C4-2B (cell line): ENCODE results near the gene KIDINS220.

Source experiments
- H3K27ac ChIP-seq: fragments of 450-650 bp; 2 replicates; pipeline ENCODE4 v1.5.1; 2017
- ZFX ChIP-seq: fragments of 450-650 bp; IDR thresholded peaks from 2 replicates; pipeline ENCODE4 v1.6.1; 2017
- TF ChIP-seq, protein P1 (sequence below): fragments of 450-650 bp; conservative IDR thresholded peaks from 2 replicates; pipeline ENCODE4 v1.5.1; 2017; ENCODE audit warnings: mild to moderate bottlenecking

The KIDINS220 gene

DNA sequence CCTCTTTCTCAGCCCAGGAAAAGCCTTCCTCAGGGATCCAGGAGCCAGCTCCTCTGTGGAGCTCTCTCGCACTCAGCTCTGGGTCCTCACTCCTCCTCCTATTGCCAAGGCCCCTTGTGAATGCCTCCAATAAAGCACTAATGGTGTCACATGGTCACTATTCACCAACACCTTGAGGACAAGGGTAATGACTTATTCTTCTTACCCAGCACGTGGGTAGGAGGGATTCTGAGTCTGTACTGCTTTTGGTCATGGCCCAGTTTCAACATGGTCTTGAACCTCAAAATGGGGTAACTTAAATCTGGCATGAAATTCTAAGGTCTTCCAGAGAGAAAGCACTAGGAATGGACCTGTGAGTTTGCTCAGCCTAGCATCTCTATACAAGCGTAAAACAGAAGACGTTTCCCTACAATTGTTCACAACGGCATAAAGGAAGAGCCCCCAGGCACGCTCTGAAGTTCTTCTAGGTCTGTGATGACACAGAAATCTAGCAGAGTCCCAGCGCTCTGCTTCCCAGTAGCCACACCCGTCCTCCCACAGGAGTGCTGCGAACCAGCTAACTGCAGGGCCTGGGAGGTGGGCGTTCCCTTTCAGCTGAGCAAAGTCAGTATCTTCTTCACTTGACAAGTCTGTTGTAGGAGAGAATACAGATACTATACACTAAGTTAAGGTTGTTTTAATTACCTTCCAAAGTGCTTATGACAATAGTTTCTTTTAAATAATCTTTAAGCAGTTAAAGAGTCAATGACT lies 14.6 kb upstream of the KIDINS220 start:
- TF ChIP-seq, protein P1, sequence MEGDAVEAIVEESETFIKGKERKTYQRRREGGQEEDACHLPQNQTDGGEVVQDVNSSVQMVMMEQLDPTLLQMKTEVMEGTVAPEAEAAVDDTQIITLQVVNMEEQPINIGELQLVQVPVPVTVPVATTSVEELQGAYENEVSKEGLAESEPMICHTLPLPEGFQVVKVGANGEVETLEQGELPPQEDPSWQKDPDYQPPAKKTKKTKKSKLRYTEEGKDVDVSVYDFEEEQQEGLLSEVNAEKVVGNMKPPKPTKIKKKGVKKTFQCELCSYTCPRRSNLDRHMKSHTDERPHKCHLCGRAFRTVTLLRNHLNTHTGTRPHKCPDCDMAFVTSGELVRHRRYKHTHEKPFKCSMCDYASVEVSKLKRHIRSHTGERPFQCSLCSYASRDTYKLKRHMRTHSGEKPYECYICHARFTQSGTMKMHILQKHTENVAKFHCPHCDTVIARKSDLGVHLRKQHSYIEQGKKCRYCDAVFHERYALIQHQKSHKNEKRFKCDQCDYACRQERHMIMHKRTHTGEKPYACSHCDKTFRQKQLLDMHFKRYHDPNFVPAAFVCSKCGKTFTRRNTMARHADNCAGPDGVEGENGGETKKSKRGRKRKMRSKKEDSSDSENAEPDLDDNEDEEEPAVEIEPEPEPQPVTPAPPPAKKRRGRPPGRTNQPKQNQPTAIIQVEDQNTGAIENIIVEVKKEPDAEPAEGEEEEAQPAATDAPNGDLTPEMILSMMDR = no peak
- no peak for TF ChIP-seq ZFX
- H3K27ac ChIP-seq = no peak overlapping the region

DNA sequence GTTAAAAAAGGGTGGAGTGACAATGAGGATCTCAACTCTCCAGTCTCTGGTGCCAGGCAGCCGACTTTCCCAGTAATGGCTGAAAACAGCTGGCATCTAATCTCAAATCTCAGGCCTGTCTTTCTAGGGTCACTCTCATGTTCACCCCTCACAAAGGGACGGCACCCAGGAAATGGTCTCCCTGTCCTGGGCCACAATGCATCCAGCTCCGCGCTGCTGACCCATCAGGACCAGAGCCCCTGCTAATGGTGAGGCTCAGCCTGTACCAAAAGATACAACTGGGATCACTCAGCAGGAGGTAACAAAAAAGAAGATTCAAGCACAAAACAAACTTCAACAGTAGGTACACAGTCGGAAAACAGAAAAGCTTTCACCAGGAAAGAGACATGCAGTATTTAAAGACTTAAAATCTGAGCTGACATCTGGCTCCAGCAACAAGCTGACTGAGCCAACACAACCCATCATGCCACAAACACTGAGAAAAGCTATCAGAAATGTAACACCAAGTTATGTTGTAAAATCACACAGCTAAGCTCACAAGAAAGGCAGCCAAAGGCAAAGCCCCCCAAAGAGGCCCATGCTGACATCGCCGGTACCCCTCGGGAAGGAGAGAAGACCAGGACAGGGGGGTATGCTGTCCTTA lies 13.6 kb upstream of the KIDINS220 start:
- TF ChIP-seq, protein P1 = no peak
- TF ChIP-seq ZFX = no peak
- H3K27ac ChIP-seq = no peak overlapping the region

- TF ChIP-seq, protein P1 = no peak
- no peak for TF ChIP-seq ZFX
- H3K27ac ChIP-seq = no peak overlapping the region
Measured at GRCh38 chr2:8849327-8849726, 11.9 kb upstream of the KIDINS220 start.

GRCh38 chr2:8848328-8849100 lies 11.1 kb upstream of the KIDINS220 start:
- TF ChIP-seq, protein P1 = no peak
- no peak for TF ChIP-seq ZFX
- H3K27ac ChIP-seq = no peak overlapping the region

DNA sequence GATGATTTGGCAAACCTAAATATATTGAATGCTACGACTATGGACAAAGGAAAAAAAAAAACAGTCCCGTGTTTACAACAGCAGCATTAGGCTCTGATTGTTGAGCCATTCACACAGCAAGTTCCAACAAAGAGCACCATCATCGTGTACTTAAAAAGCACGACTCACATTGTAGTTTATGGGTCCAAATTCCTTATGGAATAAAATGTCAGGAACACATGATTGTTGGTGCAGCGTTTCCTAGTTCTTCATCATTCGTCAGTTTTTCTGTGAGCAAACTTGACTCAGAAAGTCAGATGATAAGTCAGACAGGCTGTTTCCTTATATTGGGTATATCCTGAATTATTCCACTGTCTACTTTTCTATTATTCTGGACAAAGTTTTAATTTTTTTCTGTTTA lies 10.0 kb upstream of the KIDINS220 start:
- no peak overlapping the region for H3K27ac ChIP-seq

GRCh38 chr2:8841932-8842331 lies 4.5 kb upstream of the KIDINS220 start:
- no peak overlapping the region for H3K27ac ChIP-seq
- no peak for TF ChIP-seq ZFX
- TF ChIP-seq, protein P1 = no peak

More for the DNA sequence above, 10.0 kb upstream of the KIDINS220 start:
- TF ChIP-seq ZFX = no peak
- TF ChIP-seq, protein P1 = no peak
